NCI-H345 treated with DMSO at 0.1 percent for 48 hours (cell line): ENCODE results near the gene LRRC4C.
A peak's percentile ranks its signal among the peaks of the same experiment; 100 is the strongest.

Source experiments
- DNase-seq: peaks from one replicate; lab custom pipeline; 2025; ENCODE audit not compliant: unreplicated experiment; lab: John Stamatoyannopoulos, UW

The LRRC4C gene

GRCh38 chr11:40302669-40303068, 1156.8 kb downstream of the LRRC4C start:
- no peak for DNase-seq

- no peak for DNase-seq
Observed at GRCh38 chr11:40295466-40295865, 1164.0 kb downstream of the LRRC4C start.

GRCh38 chr11:40294741-40295140, 1164.7 kb downstream of the LRRC4C start:
- DNase-seq = no peak

- no peak for DNase-seq
Observed at GRCh38 chr11:40294349-40294735, 1165.1 kb downstream of the LRRC4C start.

GRCh38 chr11:40293655-40294348, 1165.7 kb downstream of the LRRC4C start:
- DNase-seq = peak; percentile 80

GRCh38 chr11:40292721-40293508, 1166.5 kb downstream of the LRRC4C start:
- no peak for DNase-seq

GRCh38 chr11:40291741-40292140, 1167.7 kb downstream of the LRRC4C start:
- no peak for DNase-seq

GRCh38 chr11:40291329-40291728, 1168.1 kb downstream of the LRRC4C start:
- DNase-seq = no peak

GRCh38 chr11:40290171-40290631, 1169.3 kb downstream of the LRRC4C start:
- no peak for DNase-seq

- no peak for DNase-seq
Observed at GRCh38 chr11:40289370-40289769, 1170.1 kb downstream of the LRRC4C start.

GRCh38 chr11:40287916-40288803, 1171.3 kb downstream of the LRRC4C start:
- DNase-seq = no peak

- DNase-seq = no peak
Observed at GRCh38 chr11:40286137-40286536, 1173.3 kb downstream of the LRRC4C start.

GRCh38 chr11:40285558-40285957, 1173.9 kb downstream of the LRRC4C start:
- no peak for DNase-seq

- DNase-seq = no peak
Observed at GRCh38 chr11:40281052-40281580, 1178.3 kb downstream of the LRRC4C start.

- no peak for DNase-seq
Observed at GRCh38 chr11:40280159-40281051, 1179.0 kb downstream of the LRRC4C start.

GRCh38 chr11:40276960-40277359, 1182.5 kb downstream of the LRRC4C start:
- DNase-seq = no peak

GRCh38 chr11:40274017-40274416, 1185.4 kb downstream of the LRRC4C start:
- no peak for DNase-seq

- no peak for DNase-seq
Observed at GRCh38 chr11:40273192-40273732, 1186.2 kb downstream of the LRRC4C start.

- no peak for DNase-seq
Observed at GRCh38 chr11:40271361-40271760, 1188.1 kb downstream of the LRRC4C start.

- no peak for DNase-seq
Observed at GRCh38 chr11:40269865-40270264, 1189.6 kb downstream of the LRRC4C start.
